OCI-LY1 (cell line): ENCODE results near the gene RAB6B.

Experiments
- CTCF ChIP-seq: fragments of 200-600 bp; sonication (generic), shearing (Covaris generic); IDR thresholded peaks from 2 replicates; pipeline ENCODE4 v1.5.1; 2017; ENCODE audit warnings: mild to moderate bottlenecking, antibody characterized with exemption, low read length, moderate library complexity, mixed read lengths
- EZH2 ChIP-seq: fragments of 200-600 bp; sonication (generic), shearing (Covaris generic); IDR thresholded peaks from 2 replicates; pipeline ENCODE4 v1.8.0; 2017; ENCODE audit warnings: borderline replicate concordance, mixed run types, mild to moderate bottlenecking, antibody characterized with exemption, low read length, moderate library complexity, mixed read lengths

GRCh38 chr3:133868758-133869475, 26.8 kb downstream of the RAB6B start:
- no peak for TF ChIP-seq CTCF
- TF ChIP-seq EZH2: no peak
